DOHH2 (cell line): ENCODE measurements around the gene RIMS3.

Source experiments
- EZH2phosphoT487 ChIP-seq: fragments of 200-600 bp; sonication (generic); IDR thresholded peaks from 2 replicates; pipeline ENCODE4 v1.6.1; 2017; ENCODE audit warnings: borderline replicate concordance, mild to moderate bottlenecking, antibody characterized with exemption, low read length, moderate library complexity, mixed read lengths
- TF ChIP-seq, protein P1 (sequence below): fragments of 200-600 bp; sonication (generic); IDR thresholded peaks from one replicate; pipeline ENCODE4 v1.5.1; 2014; ENCODE audit warnings: antibody characterized with exemption, mild to moderate bottlenecking, low read depth, low read length; ENCODE audit not compliant: poor library complexity, severe bottlenecking

DNA sequence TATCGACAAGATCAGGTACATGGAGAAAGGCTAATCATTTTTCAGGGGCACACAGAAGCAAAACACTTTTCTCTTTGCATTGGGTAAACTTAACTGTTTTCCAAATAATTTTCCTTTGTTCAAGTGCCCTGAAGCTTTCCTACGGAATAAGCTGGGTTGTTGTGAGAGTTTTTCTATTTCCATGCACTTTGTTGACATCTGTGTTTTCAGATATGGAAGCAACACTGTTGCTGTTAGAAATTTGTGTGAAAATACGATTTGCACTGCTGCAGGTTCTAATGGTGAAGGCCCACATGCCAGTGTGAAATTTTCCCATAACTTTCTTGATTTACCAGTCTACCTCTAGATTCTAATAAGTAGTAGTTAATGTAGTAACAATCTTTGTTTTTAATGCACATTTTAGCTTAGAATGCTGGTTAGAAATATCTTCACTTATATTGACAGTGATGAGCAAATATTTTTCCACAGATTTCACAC lies 44.4 kb upstream of the RIMS3 start:
- TF ChIP-seq, protein P1, sequence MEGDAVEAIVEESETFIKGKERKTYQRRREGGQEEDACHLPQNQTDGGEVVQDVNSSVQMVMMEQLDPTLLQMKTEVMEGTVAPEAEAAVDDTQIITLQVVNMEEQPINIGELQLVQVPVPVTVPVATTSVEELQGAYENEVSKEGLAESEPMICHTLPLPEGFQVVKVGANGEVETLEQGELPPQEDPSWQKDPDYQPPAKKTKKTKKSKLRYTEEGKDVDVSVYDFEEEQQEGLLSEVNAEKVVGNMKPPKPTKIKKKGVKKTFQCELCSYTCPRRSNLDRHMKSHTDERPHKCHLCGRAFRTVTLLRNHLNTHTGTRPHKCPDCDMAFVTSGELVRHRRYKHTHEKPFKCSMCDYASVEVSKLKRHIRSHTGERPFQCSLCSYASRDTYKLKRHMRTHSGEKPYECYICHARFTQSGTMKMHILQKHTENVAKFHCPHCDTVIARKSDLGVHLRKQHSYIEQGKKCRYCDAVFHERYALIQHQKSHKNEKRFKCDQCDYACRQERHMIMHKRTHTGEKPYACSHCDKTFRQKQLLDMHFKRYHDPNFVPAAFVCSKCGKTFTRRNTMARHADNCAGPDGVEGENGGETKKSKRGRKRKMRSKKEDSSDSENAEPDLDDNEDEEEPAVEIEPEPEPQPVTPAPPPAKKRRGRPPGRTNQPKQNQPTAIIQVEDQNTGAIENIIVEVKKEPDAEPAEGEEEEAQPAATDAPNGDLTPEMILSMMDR: no peak
- TF ChIP-seq EZH2phosphoT487: no peak
